Body of pancreas (tissue), 4 donors: ENCODE data around the gene DCLRE1A.

Experiments used
- POLR2A ChIP-seq, 3 donors: fragments of 450-650 bp; IDR thresholded peaks; one replicate each; pipeline ENCODE4 v1.6.1; 2016; ENCODE audit warnings: antibody characterized with exemption in 3 of 3, mild to moderate bottlenecking in 2 of 3
- TF ChIP-seq, protein P1 (sequence below), 7 experiments: fragments of 450-650 bp in 4 of 7; fragments of 200-600 bp in 3 of 7; sonication (generic) in 3 of 7; IDR thresholded peaks; one replicate each; pipeline ENCODE4 v1.5.1; 2016 to 2019; ENCODE audit warnings: antibody characterized with exemption in 7 of 7

DNA sequence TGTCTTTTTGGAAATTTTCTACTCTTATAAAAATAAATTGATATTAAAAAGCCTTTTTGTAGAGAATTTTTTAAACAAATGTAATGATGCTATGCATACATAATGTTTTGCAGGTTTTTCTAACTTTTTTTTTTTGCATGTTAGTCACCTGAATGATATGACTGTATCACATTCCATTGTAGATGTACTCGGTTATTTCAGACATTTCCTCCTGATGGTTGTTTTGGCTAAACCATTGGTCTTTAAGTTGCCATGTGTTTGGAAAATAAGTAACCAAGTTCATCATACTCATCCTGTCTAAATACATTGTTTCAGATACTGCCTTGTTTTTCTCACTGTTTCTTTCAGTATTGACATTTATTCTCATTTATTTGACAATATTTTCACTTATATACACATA, 26.4 kb upstream of the DCLRE1A start:
- no peak for TF ChIP-seq POLR2A (IDR thresholded peaks at IDR 0.05)
- TF ChIP-seq, protein P1, sequence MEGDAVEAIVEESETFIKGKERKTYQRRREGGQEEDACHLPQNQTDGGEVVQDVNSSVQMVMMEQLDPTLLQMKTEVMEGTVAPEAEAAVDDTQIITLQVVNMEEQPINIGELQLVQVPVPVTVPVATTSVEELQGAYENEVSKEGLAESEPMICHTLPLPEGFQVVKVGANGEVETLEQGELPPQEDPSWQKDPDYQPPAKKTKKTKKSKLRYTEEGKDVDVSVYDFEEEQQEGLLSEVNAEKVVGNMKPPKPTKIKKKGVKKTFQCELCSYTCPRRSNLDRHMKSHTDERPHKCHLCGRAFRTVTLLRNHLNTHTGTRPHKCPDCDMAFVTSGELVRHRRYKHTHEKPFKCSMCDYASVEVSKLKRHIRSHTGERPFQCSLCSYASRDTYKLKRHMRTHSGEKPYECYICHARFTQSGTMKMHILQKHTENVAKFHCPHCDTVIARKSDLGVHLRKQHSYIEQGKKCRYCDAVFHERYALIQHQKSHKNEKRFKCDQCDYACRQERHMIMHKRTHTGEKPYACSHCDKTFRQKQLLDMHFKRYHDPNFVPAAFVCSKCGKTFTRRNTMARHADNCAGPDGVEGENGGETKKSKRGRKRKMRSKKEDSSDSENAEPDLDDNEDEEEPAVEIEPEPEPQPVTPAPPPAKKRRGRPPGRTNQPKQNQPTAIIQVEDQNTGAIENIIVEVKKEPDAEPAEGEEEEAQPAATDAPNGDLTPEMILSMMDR (IDR thresholded peaks at IDR 0.05) = no peak
